ENCODE results near the gene ARHGEF37.
A peak's percentile ranks its signal among the peaks of the same experiment; 100 is the strongest.
"Not testable (repeated sequence)": the region's sequence is repeated elsewhere in the genome, so short reads cannot be mapped to it uniquely, and the experiment has no call there.

ARHGEF37 gene

DNA sequence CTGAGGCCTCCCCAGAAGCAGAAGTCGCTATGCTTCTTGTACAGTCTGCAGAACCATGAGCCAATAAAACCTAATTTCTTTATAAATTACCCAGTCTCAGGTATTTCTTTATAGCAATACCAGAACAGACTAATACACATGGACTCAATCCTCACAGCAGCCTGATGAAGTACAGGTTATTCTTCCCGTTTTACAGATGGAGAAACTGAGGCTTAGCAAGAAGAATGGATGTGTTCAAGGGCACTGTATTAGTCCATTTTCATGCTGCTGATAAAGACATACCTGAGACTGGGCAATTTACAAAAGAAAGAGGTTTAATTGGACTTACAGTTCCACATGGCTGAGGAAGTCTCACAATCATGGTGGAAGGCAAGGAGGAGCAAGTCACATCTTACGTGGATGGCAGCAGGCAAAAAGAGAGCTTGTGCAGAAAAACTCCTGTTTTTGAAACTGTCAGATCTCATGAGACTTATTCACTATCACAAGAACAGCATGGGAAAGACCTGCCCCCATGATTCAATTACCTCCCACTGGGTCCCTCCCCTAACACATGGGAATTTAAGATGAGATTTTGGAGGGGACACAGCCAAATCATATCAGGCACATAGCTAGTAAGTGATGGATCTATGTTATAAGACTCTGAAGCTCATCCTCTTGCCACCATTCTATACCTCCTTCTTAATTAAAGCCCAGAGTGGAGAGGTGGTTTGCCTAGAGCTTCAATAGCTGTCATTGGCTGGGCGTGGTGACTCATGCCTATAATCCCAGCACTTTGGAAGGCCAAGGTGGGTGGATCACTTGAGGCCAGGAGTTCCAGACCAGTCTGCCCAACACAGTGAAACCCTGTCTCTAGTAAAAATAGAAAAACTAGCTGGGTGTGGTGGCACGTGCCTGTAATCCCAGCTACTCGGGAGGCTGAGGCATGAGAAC, 67.4 kb downstream of the ARHGEF37 start:
- DNase-seq (ENCODE audit: low spot score): not testable (repeated sequence)

DNA sequence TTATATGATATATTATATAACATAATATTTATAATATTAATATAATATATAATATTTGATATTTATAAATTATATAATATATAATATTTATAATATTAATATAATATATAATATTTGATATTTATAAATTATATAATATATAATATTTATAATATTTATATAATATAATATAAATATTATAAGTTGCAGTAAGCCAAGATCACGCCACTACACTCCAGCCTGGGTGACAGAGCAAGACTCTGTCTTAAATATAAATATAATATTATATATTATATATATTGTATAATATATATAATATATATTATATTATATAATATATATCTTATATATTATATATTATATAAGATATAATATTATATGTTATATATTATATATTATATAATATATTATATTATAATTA, 68.4 kb downstream of the ARHGEF37 start:
- DNase-seq (ENCODE audit: low spot score): not testable (repeated sequence)

DNA sequence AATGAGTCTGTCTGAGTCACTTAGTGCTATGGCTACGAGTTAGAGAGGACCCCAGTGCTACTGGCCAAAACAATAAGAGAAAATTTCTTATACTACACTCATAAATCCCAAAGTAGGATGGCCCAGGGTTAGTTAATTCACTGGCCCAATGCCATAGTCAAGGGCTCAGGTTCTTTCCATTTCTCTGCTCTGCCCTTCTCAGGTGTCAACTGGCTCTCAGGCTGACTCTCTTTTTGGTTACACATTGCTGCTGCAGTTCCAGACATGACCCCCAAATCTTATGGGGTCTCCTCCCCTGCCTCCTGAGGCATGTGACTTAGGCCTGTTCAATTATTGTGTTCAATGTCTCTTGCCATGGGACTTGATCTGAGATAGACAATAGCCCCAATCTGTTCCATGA, 70.4 kb downstream of the ARHGEF37 start:
- no peak for DNase-seq (ENCODE audit: low spot score)

DNA sequence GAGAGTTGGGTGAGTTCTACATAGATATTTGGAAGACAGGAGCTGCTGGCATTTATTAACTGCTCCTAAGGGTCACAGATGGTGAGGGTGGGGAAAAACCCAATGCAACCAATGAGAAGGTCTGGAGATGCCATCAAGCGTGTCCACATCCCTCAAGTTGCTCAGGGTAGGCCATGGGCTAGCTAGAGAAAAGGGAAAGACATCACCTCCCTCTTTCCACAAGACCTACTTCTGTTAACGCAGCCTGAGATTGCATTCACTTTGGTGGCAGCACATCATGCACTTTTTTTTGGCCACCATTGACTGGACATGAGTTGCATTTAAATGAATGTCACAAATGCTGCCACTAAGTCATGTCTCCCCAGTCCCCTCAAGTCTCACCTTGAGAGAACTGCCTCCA, 71.4 kb downstream of the ARHGEF37 start:
- no peak for DNase-seq (ENCODE audit: low spot score)

DNA sequence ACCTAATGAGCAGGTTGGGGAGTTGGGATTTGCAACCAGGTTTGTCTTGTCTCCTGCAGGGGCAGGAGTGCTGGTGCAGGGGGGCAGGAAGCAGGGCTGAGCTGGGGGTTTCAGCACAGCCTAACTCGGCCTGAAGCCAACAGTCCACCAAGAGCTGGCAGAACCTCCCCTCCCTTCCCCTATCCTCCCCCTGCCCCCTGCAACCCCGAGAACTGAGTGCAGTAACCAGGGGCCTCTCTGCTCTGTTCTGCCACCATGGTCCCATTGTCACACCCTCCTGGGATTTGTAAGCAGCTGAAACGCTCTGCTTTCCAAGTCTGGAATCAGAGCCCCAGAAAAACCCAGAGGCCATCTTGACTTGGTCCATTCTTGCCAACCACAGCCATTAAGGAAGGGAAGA, 72.9 kb downstream of the ARHGEF37 start:
- DNase-seq (ENCODE audit: low spot score): no peak

DNA sequence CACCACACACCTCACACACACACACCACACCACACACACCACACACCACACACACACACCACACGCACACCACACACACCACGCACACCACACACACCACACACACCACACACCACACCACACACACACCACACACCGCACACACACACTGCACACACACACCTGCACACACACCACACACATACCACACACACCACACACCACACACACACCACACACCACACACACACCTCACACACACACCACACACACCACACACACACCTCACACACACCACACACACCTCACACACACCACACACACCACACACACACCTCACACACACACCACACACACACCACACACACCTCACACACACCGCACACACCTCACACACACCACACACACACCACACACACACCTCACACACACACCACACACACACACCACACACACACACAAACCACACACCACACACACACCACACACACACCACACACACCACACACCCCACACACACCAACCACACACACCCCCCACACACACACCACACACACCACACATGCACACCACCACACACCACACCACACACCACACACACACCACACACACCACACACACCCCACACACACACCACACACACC, 73.7 kb downstream of the ARHGEF37 start:
- no peak for DNase-seq (ENCODE audit: low spot score)

DNA sequence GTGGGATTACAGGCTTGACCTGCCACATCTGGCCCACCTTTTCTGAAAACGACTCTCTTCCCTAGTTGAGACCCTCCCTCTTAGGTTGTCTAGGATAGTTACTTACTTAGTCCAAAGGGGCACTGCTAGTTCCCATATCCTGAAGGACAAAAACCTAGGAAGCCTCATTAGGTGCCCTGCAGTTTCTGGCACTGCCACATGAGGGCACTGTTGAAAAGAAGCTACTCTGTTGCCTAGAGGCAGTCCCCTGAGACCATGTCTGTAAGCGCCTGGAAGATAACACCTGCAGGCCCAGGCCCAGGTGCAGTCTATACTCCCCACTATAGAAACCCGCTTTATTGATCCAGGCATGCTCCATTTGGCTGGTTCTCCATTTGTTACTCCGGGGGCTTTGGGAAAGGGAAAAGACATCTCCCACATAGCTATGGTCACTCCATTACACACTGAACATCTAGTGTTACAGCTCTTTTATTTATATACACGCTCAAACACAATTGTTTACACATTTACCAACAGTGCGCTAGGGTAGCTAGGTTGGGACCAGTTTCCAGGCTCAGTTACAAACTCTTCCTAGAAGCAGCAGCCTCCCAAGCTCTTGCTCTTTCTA, 75.4 kb downstream of the ARHGEF37 start:
- DNase-seq (ENCODE audit: low spot score): no peak

DNA sequence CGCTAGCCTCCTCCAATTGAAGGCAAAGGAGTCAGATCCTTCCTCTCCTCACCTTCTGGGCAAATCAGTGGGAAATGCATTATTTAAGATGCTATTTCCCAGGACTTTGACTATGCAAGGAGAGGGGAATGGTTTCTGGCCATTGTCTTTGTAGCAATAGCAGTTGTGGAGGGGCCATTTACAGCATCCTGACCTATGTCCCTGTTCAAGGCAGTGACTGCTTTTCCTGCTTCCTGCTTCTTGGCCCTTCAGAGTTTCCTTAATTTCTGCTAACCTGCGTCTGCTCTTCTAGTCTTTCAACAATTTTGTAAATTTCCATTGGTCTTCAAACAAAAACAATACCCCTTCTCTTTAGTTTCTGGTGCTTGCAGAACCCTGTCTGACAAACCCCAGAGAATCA, 76.0 kb downstream of the ARHGEF37 start:
- no peak for DNase-seq (ENCODE audit: low spot score)

DNA sequence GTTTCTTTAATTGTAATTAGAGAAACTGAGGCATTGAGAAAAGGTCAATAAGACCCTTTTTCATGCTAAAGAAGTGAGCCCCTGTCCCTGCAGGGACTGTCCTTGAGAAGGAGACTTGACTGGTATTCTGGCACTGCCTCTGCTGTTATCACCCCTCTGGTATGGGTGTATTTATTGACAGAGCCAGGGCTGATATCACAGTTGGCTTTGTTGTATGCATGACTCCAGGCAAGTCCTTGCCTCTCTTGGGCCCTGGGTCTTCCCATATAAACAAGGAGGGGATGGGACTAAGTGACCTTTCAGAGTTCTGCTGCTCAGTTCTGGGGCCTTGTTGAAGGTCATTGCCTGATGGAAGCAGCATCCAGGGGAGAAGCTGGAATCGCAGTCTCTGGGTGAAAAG, 77.0 kb downstream of the ARHGEF37 start:
- no peak for DNase-seq (ENCODE audit: low spot score)

DNA sequence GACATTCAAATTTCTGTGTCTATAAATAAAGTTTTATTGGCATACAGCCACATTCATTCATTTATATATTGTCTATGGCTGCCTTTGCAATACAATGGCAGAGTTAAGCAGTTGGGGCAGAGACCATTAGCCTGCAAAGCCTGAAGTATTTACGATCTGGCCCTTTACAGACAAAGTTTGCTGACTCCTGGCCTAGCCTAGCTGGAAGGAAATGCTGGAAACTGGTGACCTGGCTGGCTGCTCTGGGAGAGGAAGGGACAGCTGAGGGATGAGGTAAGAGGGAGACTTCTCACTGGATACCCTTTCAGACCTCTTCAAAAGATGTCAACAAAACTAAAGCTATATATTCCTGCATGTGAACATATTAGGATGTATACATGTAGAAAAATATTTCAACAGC, 82.8 kb downstream of the ARHGEF37 start:
- no peak for DNase-seq (ENCODE audit: low spot score)

DNA sequence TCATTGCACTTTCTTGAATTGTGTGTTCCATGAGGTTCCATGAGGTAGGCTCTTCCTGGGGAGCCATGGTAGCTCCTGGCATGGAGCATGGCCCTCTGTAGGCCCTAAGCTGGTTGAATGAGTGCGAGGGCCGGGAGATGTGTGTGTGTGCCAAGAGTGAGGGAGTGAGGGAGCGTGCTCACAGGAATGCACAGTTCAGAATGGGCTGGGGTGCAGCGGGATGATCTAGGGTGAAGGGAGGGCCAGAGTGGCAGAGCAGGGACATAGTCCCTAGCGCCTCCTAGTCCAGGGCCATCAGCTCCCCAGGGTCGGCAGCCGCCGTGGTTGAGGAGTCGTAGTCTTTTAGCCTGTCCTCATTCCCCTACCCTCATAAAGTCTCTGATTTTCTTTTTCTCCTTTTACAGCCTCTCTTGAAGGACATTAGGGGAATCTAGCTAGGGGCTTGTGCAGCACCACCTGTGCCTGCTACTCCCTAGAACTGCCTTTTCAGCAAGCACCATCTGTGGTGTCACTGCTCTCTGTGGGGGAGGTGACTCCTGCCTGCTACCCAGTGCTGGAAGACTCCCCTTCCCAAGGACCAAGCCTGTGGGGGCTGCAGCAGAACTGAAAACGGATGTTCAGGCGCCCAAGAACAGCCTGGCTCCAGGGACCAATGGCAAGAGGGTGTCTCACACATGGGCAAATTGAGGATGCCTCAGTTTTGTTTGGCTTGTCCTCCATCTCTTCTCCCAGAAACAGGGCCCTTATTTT, 83.5 kb downstream of the ARHGEF37 start:
- no peak for DNase-seq (ENCODE audit: low spot score)

DNA sequence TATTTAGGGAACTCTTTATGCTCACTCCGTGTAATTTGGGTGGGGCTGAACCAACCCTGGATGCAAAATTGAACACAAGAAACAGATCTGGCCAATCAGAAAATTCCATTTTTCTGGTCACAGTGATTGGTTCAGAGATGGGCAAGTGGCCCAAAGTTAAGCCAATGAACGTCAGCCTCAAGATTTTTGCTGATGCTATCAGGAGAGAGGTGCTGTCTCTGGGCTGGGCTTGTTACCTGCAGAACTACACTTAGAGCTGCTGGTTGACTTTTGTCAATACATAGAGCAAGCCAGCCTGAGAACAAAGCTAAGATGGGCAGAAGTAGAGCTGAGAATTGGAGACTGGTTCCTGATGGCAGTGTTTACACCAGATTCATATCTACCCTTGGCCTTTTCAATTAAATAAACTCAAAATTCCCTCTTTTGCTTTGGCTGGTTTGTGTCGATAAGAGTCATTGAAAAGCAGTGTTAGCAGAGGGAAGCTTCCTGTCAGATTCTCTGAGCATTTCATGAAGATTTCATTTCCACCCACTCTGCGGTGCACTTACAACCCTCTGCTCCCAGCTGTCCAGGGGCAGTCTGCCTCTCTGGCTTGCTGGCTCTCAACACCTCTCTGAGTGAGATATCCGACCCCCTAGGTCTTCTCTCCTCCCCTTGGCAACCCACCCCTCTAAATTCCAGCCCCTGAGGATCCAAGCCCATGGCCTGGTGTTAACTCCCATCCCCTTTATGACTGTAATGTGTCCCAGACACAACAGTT, 84.3 kb downstream of the ARHGEF37 start:
- no peak for DNase-seq (ENCODE audit: low spot score)

DNA sequence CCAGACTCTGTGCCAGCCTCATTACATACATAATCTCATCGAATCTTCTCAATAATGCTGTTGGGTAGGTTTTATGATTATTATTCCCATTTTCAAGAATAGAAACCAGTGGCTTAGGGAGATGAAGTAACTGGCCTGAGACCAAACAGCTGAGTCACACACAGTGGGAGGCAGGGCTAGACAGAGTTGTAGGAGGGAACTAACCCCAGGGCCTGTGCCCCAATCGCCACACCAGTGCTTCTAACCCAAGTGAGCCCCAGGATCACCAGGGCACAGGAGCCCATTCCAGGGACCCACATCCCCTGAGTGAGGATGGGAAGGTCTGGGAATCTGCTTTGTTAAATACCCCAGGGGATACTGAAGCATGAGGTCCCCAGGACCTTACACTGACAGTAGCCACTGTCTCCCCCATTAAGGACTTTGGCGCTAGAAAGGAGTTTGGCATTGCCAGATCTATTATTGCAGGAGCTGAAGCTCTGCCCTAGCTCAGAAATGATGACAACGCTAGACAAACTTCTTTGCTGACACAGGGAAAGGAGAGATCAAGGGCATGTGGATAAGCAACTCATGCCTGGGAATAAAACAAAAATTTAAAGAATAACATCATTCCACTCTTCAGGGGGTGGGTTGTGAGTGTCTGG, 85.0 kb downstream of the ARHGEF37 start:
- DNase-seq (ENCODE audit: low spot score): no peak

DNA sequence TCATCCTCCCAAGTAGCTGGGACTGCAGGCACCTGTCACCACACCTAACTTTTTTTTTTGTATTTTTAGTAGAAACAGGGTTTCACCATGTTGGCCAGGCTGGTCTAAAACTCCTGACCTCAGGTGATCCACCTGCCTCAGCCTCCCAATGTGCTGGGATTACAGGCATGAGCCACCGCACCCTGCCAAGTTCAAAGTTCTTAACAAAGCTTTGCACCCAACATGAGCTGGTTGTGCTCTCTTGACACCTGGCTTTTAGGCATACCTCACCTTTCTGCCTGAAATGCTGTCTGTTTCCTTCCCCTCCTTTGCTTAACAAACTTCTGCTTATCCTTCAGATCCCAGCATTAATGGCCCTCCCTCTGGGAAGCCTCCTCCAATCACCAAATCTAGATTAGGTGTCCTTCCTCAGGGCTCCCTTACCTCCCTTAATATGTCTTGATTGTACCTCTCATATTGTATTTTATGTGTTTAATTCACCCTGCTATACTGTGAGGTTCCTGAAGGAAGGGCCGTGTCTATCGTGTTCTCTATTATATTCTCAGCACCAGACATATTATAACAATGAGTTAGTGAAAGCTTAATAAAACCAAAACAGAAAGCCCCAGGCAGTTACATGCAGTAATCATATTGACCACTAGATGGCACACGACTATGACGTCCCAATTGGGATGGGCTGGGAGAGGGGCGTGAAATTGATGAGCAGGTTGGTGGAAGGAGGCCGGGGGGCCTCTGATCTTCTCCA, 86.0 kb downstream of the ARHGEF37 start:
- peak; percentile 41 for DNase-seq (ENCODE audit: low spot score)

DNA sequence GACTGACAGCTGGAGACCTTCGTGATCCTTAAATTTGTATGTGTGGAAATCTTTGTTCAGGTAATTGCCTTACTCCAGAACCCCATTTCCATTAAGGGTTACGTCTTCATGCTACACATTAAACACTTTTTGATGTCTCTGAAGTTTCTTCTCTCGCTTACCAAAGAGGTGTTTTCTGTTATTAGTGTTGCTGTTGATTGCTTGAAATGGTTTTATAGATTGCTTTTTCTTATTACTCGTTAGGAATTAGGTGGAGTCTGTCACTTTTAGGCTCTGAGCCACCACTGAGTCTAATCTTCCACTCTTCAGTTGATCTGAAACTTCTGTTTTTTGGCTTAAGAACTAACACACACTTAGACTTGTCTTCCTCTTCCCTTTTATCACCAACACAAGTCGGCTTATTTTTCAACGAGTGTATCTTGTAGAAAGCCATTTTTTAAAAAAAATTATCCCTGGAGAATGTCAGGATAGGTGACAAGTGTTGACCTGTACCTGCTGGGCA, 86.6 kb downstream of the ARHGEF37 start:
- DNase-seq (ENCODE audit: low spot score): no peak

DNA sequence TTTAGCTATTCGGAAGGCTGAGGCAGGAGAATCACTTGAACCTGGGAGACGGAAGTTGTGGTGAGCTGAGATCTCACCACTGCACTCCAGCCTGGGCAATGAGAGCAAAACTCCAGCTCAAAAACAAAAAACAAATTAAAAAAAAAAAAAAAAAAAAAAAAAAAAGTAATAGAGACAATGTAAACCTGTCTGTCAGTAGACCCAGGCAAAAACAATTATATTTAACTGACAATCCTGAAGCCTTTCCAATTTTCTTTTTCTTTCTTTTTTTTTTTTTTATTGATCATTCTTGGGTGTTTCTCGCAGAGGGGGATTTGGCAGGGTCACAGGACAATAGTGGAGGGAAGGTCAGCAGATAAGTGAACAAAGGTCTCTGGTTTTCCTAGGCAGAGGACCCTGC, 88.0 kb downstream of the ARHGEF37 start:
- DNase-seq (ENCODE audit: low spot score): not testable (repeated sequence)

DNA sequence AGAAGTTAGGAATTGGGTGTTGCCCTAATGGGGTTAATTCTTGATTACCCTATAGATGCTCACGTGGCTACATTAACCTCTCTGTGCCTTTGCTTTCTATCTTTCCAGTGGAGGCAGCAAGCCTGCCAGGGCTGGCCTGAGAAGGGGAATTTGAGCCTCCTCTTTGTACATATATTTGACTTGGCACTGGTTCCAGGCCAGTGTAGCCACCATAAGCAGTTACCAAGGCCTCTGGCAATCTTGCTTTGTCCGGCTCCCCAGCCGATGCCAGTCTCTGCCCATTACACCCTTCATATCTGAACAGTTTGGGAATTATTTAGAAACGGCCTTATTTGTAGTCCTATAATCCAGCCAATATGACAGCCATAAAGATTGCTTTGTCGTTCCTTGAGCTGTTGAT, 90.2 kb downstream of the ARHGEF37 start:
- DNase-seq (ENCODE audit: low spot score): no peak

DNA sequence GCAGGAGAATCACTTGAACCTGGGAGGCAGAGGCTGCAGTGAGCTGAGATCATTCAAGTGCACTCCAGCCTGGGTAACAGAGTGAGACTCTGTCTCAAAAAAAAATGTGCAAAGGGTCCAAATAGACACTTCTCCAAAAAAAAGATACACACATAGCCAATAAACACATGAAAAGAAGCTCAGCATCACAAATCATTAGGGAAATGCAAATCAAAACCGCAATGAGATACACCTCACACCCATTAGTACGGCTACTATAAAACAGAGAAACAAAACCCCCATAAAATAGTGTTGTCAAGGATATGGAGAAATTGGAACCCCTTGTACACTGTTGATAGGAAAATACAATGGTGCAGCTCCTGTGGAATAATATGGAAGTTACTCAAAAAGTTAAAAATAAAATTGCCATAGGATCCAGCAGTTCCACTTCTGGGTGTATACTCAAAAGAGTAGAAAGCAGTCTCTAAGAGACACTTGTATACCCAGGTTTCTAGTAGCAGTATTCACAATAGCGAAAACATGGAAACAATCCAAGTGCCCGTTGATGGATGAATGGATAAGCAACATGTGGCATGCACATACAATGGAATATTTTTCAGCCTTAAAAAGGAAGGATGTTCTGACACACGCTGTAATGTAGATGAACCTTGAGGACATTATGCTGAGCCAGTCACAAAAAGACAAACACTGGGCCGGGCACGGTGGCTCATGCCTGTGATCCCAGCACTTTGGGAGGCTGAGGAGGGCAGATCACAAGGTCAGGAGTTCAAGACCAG, 91.6 kb downstream of the ARHGEF37 start:
- DNase-seq (ENCODE audit: low spot score): no peak

DNA sequence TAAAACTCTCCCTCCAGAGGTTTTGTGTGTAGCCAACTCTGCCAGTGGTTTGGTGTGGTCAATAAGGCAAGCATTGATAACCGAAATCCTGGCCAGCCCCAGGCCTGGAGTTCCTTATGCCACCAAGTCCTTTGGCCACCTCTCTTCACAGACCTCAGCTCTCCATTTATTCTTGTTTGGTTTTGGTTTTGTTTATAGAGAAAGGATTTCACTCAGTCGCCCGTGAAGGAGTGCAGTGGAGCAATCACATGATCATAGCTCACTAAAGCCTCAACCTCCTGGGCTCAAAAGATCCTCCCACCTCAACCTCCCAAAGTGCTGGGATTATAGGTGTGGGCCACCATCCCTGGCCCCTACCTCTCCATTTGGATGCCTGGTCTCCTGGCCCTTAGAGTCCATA, 93.4 kb downstream of the ARHGEF37 start:
- DNase-seq (ENCODE audit: low spot score): no peak
